Measurements from ENCODE around the gene FADS6. TPM values are rescaled to one million over a fixed set of nuclear protein-coding genes. Genes with fewer than 3 reads are reported as not detected.

Gene FADS6
- polyA plus RNA-seq, 3 donors, result not detected

- peaks cover 9% of the 10 kb centered on the region for H4K20me1 ChIP-seq (ENCODE audit: insufficient read depth, low read length)
- no peak overlapping the region for H3K4me2 ChIP-seq (replicated peaks; ENCODE audit: extremely low read depth, low read length, poor library complexity, severe bottlenecking)
- no peak overlapping the region for H3K27ac ChIP-seq (ENCODE audit: low read depth in 1 of 2, low read length in 2 of 2)
- 98% methylated on average over 19 of the region's 19 CpGs for WGBS (ENCODE audit: insufficient coverage)
- Mint-ChIP-seq H3K27ac (peak overlapping the region in 1 of 7 donors; percentile 12), H3K36me3 (peaks cover 50 to 60% of the 10 kb centered on the region in 2 donors), H3K9me3 (no peaks in the 10 kb centered on the region), H3K27me3 (ENCODE audit: low read depth in 3 of 3) (peaks cover 0 to 4% (median 2%) of the 10 kb centered on the region in 3 donors), H3K4me3 (no peak overlapping the region), H3K4me1 (peaks cover 36% of the 10 kb centered on the region)
- no peak for DNase-seq
- H3K36me3 ChIP-seq (replicated peaks in 1 of 2; ENCODE audit: control insufficient read depth in 1 of 2, insufficient read depth in 2 of 2, low read length in 2 of 2), result peaks cover 45 to 58% of the 10 kb centered on the region in 2 donors
- peaks cover 29 to 35% of the 10 kb centered on the region in 2 donors for H3K4me1 ChIP-seq (ENCODE audit: control insufficient read depth in 1 of 2, insufficient read depth in 2 of 2, low read length in 2 of 2)
- no peak overlapping the region for H3K4me3 ChIP-seq (replicated peaks in 1 of 3; ENCODE audit: low read depth in 2 of 3, low read length in 3 of 3)
- H3K79me2 ChIP-seq (ENCODE audit: insufficient read depth, low read length), result no peaks in the 10 kb centered on the region
- no peaks in the 10 kb centered on the region for H3K27me3 ChIP-seq (ENCODE audit: control insufficient read depth in 2 of 2, insufficient read depth in 2 of 2, low read length in 2 of 2)
- no peak overlapping the region for H2AFZ ChIP-seq (ENCODE audit: insufficient read depth, low read depth, low read length, poor library complexity, severe bottlenecking)
- TF ChIP-seq CTCF (IDR thresholded peaks at IDR 0.05), result no peak
- H3K9me3 ChIP-seq (replicated peaks in 1 of 2; ENCODE audit: control insufficient read depth in 1 of 2, insufficient read depth in 1 of 2, low read length in 2 of 2), result no peaks in the 10 kb centered on the region
- no peak overlapping the region for H3K9ac ChIP-seq (ENCODE audit: insufficient read depth, low read length, poor library complexity, severe bottlenecking)
- intact Hi-C loops (cut with micrococcal nuclease), result no loop called here
These were observed 56.6 kb downstream of the FADS6 start for GRCh38 chr17:74836691-74837467.

- H2AFZ ChIP-seq (ENCODE audit: insufficient read depth, low read depth, low read length, poor library complexity, severe bottlenecking), result no peak overlapping the region
- Mint-ChIP-seq H3K9me3 (no peaks in the 10 kb centered on the region), H3K4me3 (no peak overlapping the region), H3K27ac (no peak overlapping the region), H3K4me1 (peaks cover 29% of the 10 kb centered on the region), H3K36me3 (peaks cover 54 to 65% of the 10 kb centered on the region in 2 donors), H3K27me3 (ENCODE audit: low read depth in 3 of 3) (peaks cover 0 to 5% (median 2%) of the 10 kb centered on the region in 3 donors)
- H4K20me1 ChIP-seq (ENCODE audit: insufficient read depth, low read length), result peaks cover 10% of the 10 kb centered on the region
- H3K9me3 ChIP-seq (replicated peaks in 1 of 2; ENCODE audit: control insufficient read depth in 1 of 2, insufficient read depth in 1 of 2, low read length in 2 of 2), result no peaks in the 10 kb centered on the region
- no peak overlapping the region for H3K27ac ChIP-seq (ENCODE audit: low read depth in 1 of 2, low read length in 2 of 2)
- no peak overlapping the region for H3K4me3 ChIP-seq (replicated peaks in 1 of 3; ENCODE audit: low read depth in 2 of 3, low read length in 3 of 3)
- intact Hi-C loops (cut with micrococcal nuclease), result no loop called here
- H3K36me3 ChIP-seq (replicated peaks in 1 of 2; ENCODE audit: control insufficient read depth in 1 of 2, insufficient read depth in 2 of 2, low read length in 2 of 2), result peaks cover 47 to 65% of the 10 kb centered on the region in 2 donors
- 91% methylated on average over 26 of the region's 26 CpGs for WGBS (ENCODE audit: insufficient coverage)
- no peaks in the 10 kb centered on the region for H3K27me3 ChIP-seq (ENCODE audit: control insufficient read depth in 2 of 2, insufficient read depth in 2 of 2, low read length in 2 of 2)
- peaks cover 22 to 28% of the 10 kb centered on the region in 2 donors for H3K4me1 ChIP-seq (ENCODE audit: control insufficient read depth in 1 of 2, insufficient read depth in 2 of 2, low read length in 2 of 2)
- TF ChIP-seq CTCF (IDR thresholded peaks at IDR 0.05), result no peak
- no peaks in the 10 kb centered on the region for H3K79me2 ChIP-seq (ENCODE audit: insufficient read depth, low read length)
- no peak overlapping the region for H3K4me2 ChIP-seq (replicated peaks; ENCODE audit: extremely low read depth, low read length, poor library complexity, severe bottlenecking)
- DNase-seq, result no peak
- H3K9ac ChIP-seq (ENCODE audit: insufficient read depth, low read length, poor library complexity, severe bottlenecking), result no peak overlapping the region
These were observed 57.2 kb downstream of the FADS6 start for GRCh38 chr17:74836191-74836590.

All from CD14-positive monocyte (primary cell).